ENCODE measurements around the gene NUB1.
A peak's percentile ranks its signal among the peaks of the same experiment; 100 is the strongest.

The NUB1 gene

GRCh38 chr7:151315038-151315655, 26.5 kb upstream of the NUB1 start:
- no peak for DNase-seq

DNA sequence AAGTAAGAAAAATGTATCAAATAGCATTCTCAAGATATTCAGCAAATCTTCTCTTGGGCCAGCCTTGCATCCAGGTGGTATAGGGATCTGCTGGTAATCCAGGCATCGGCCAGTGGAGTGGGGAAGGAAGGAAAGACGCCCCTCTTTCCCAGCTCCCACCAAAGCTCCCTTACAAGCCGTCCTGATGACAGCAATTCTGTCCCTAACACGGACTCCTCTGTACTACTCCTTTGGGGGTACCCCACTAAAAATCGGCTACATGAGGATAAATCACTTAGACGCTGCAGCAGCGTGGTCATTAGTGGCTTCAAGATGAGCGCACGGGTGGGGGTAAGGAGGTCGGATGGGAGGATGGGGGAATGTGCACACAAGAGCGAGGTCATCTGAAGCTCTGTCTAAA, 24.7 kb upstream of the NUB1 start:
- DNase-seq, result no peak

GRCh38 chr7:151317936-151318335, 23.7 kb upstream of the NUB1 start:
- no peak for DNase-seq

- DNase-seq, result no peak
Observed at GRCh38 chr7:151319189-151319588, 22.4 kb upstream of the NUB1 start.

DNA sequence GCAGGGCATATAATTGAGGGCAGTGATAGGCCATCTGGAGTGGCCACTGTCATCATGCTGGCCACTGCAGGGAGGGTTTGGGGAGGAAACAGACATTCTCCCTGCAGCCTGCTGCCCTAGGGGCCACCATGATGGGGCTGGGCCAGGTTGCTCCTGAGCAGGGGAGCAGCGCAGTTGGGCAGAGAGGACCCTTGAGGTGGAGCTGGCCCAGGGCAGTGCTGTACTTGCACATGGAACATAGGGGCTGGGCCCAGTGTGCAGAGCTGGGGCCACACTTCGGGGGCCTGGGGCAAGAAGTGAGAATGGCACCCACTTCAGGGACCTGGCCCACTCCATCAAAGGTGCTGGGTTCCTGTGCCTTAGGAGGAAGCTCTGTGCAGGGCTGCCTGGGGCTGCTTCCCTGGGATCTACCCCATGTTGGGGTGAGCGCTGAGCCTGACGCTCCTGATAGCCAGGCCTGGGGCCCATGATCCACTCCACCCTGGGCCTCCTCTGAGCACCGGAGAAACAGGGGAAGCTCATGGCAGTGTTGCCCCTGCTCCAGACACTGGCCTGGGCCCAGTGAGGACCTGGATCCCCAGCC, 21.3 kb upstream of the NUB1 start:
- DNase-seq, result no peak

DNA sequence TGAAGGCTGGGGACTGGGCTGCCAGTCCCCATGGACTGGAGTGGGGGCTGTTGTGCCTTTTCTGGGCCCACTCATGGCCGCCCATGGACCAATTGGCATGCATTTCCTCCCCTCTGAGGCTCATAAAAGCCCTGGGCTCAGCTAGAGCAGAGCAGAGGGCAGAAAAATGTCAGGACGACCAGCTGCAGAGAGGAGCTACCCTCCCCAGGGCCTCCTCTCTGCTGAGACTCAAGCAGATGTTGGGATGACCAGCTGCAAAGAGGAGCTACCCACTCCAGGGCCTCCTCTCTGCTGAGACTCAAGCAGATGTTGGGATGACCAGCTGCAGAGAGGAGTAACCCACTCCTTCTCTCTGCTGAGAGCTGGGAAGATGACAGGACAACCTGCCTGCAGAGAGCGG, 20.3 kb upstream of the NUB1 start:
- DNase-seq, result no peak

DNA sequence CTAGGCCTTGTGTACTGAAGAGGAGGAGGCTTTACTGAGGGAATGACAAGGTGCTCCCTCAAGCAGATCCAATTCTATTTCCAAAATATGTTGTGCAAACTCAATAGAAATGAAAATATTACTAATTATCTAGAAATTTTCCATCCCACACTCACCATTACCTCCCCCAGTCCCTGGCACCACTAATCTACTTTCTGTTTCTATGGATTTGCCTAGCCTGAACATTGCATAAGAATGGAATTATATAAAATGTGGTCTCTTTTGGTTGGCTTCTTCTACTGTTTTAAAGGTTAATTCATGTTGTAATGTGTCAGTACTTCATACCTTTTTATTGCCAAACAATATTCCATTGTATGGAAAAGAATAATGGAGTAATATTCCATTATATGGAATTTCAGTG, 18.7 kb upstream of the NUB1 start:
- no peak for DNase-seq

DNA sequence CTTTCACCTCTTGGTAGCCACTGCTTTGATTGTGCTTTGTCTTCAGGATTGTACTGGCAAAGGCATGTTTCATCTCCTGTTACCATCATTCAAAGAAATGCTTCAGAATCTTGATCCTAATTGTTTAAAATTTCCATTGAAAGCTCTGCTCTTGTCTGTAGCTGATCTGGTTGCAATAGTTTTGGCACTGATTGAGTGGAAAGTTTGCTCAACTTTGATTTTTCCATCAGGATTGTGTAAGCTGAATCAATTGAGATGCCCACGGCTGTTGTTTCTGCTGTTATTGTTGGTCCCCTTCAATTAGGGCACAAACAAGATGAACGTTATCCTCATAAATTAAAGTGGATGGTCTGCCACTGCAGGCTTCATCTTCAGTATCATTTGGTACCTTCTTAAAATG, 14.6 kb upstream of the NUB1 start:
- no peak for DNase-seq

DNA sequence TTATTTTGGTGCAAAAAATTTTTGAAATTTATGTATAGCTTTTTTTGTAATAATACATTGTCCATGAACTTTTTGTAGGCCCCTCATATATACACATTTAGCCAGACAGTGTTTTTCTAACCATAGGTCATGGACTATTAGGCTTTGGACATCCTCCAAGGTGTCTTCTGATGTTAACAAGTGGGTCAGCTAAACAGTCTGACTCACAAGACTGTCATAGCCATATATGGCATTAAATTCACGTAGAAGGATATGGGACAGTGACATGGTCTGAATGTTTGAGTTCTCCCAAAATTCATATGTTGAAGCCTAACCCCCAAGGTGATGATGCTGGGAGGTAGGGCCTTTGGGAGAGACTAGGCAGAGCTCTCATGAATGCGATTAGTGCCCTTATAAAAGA, 14.0 kb upstream of the NUB1 start:
- no peak for DNase-seq

- DNase-seq, result no peak
Observed at GRCh38 chr7:151330181-151330580, 11.4 kb upstream of the NUB1 start.

DNA sequence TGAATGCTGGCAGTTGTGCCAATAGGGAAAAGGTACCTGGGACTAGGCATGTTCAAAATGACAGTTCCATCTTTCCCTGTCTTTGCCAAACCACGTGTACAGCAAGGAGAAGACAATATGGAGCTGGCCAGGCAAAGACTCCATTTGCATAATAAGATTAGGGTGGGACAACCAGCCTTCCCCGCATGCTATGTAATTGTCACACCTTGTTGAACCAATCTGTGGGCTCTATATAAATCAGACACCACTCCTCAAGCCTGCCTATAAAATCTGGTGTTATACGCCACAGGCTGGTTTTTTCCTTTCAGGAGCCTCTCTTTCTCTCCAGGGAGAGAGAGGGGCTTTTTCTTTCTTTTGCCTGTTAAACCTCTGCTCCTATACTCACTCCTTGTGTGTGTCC, 11.0 kb upstream of the NUB1 start:
- DNase-seq, result no peak

DNA sequence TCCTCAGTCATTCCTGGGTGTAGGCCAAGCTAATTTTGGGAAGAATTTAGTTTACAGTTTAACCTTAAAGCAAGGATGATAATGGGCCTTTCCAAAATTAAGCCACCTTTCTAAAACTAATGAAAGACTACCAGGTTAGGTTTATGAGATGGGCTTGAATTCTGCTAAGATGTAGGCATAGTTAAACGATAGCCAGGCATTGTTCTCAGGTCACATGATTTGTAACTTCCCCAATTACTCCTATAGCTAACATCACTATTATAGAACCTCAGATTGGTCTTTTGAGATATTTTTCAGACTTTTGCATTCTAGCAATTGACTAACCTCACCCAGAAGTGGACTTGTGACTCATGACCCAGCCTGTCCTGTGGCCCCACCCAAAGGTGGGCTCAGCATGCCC, 7.0 kb upstream of the NUB1 start:
- DNase-seq, result no peak

- DNase-seq, result no peak
Observed at GRCh38 chr7:151336027-151336708, 5.4 kb upstream of the NUB1 start.

DNA sequence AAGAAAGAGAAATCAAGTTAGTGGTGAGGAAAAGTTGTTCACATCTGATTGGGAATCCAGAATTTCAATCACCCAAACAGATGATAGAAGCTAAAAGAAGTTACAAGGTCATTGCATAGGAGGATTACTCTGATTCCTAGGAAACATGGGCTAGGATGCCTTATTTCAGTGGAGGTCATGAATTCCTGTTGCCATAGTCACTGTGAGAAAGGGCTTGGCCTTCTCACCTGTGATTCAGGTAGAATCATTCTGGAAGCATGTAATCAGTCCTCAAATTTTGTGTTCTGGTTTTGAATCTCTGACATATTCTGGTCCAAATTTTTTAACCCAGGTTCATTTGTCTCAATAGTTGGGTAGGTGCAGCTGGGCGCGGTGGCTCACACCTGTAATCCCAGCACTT, 4.3 kb upstream of the NUB1 start:
- no peak for DNase-seq

- no peak for DNase-seq
Observed at GRCh38 chr7:151338809-151339208, 2.8 kb upstream of the NUB1 start.

DNA sequence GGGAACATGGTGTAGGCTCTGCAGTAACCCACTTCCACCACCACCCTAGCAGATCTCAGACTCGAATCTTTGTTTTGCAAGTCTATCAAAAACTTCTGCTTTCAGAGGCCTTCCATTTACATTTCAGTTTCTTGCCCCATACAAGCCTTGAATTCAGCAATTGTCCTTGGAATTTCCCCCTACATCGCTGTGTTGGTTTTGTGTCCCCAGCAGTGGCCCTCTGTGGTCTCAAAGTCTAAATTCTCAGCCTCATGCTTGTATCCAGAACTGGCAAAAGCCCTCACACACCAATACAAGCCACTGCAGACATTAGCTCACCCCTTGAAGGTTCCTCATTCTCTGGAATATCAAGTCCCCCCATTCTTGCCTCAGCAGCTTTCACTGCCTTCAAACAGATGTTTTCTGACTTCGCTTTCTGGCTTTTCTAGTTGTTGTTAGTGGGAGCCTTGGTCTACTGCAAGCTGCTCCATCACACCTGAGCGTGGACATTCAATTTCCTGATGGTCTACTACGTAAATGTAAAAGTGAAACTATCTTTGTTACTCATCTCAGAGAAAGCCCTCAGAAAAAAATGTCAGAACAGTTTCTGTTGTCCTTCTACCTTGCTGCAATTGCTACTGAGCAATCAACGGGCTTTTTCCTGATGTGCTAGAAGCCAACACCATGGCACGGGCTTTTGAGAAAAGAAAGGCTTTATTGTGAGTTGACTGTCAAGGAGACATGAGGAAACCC, 1.8 kb upstream of the NUB1 start:
- peak; percentile 51 for DNase-seq

GRCh38 chr7:151340794-151341356, 737 bp upstream of the NUB1 start:
- DNase-seq, result no peak

DNA sequence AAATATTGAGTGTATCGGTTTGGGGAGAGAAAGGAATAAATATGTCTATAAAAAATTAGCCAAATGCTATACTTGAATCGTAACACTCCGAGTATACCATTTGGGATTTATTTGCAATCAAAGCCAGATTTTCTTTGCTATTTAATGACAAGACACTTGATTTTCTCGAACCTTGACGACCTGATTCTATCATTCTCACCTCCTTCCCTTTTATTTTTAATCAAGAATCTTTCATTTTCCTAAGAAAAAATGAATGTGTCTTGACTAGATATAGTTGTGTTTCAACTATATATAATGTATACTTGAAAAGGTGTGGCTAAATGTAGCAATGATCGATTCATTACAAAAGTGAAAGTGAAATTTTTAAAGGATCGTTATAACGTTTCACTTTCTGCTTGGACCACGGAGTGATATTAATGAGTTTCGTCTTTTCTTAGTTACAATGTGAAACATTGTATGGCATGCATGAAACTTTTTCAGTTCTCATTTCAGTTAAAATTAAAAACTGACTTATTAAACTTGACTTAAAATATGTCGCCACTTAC, 562 bp downstream of the NUB1 start:
- no peak for DNase-seq

- DNase-seq, result no peak
Observed at GRCh38 chr7:151342811-151343210, 1.2 kb downstream of the NUB1 start.

DNA sequence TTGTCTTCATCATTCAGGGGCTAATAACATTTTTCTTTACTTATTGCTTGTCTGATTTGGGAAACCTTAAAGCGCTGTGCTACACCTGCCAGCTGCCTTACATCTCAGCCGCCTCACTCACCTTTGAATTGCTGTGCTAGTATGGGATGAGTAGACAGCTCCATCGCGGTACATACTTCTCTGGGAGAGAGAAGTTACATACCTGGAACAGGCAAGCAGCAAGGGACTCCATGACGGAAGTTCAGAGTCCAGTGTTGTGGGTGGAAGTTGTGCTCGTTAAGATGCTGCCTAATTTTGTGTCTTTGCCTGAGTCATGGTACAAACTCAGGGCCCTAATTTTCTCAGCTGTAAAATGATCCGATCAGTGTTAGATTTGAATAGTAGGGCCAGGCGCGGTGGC, 1.9 kb downstream of the NUB1 start:
- DNase-seq, result no peak

DNA sequence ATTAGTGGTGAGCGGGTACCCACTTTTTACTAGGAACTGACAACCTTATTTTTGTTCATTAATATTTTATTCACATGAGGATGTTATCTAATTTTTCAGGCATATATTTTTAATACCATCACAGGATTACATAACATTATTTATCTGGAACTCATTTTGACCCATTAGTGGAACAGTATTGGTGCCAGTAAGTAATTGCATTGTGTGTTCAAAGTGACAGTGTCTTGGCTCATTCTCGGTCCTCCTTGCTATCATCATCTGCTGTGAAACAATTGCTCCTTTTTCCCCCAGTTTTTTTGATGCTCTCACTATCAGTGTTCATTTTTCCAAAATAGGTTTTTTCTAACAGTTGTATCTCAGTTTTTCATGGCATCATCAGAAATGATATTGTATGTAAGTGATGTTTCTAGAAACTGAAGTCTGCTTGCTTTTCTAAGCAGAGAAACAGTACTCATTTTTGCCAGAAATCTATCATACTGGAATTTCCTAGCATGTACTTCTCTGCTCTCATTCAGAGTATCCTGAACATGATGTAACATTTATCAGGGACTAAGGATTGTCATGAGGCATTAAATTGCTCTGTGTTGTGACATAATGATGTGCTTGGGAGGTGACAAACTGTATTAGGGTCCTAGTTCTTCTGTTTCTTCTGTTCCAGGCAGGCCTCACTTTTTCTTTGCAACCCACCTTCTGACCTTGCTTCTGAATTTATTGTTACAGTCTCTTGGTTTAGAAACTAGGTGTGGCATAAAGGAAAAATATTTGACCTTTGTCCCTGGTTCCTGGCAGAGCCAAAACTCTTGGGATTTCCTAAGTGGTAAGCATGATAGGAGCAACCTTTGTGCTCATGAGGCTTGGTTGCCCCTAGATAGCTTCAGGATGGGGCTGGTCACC, 4.2 kb downstream of the NUB1 start:
- DNase-seq, result no peak

DNA sequence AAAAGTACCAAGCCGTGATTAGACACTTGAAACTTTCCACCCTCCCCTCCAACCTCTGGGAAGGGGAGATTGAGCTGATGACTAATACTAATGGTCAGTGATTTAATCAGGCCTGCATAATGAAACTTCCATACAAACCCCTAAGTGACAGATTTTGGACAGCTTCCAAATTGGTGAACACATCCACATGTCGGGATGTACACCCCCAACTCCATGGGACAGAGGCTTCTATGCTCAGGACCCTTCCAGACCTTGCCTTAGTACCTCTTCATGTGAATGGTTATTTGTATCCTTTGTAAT, 4.8 kb downstream of the NUB1 start:
- DNase-seq, result no peak

GRCh38 chr7:151347200-151347599, 5.6 kb downstream of the NUB1 start:
- no peak for DNase-seq
